GM21381 (cell line): ENCODE measurements around the gene SH3RF3.
"Not testable (repeated sequence)": the region's sequence is repeated elsewhere in the genome, so short reads cannot be mapped to it uniquely, and the experiment has no call there.

Experiments
- ATAC-seq: cut with Tn5 transposase; IDR thresholded peaks from one replicate; pipeline ENCODE4 v1.9.1; 2021; ENCODE audit warnings: mild to moderate bottlenecking, moderate library complexity; ENCODE audit not compliant: unreplicated experiment

SH3RF3 gene

DNA sequence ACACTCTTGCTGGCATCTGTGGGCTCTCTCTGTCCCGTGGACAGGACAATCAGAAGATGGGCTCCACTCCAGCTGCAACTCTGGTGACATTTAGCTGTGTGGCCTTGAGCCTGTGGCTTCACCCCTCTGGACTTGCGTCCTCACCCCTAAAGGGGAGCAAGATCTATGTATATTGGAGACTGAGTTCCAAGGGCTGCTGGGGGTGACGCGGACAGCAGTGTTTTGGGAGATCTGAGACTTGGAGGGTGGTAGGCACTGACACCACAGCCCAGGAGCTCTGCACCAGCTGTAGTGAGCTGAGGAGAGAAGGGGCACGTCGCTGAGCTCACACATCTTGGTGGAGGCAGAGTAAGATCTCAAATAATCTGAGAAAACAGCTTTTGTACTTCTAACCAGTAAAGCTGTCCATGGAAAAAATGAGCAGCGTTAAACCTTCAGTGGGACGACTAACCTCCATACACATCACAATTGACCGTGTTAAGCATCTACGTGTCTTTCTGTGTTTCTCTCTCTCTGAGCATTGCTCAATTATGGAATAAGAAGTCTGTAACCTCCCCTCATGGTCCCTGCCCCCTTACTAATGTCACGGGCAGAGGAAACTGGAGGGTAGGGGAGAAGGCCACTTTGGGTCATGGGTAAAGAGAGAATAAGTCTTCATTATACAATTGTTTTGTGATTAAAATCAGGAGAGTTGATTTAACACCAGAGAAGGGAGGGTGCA lies 85.8 kb downstream of the SH3RF3 start:
- ATAC-seq: no peak

DNA sequence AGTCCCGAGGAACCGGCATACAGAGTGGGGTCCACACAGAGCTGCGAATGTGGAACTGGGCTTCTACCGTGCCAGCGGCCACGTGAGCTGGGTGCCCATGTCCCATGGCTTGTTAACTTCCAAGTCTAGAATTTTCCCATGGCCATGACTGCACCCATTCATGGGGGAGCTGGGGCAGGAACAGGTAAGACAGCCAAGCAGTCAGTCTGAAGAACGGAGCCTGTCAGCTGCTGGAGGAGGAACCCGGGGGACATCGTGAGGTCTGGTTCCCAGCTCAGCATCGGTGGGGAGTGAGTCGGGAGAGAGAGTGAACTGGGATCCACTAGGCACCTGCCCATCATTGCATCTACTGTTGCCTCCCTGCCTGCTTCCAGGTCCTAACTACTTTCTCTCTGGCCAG lies 86.9 kb downstream of the SH3RF3 start:
- no peak for ATAC-seq

DNA sequence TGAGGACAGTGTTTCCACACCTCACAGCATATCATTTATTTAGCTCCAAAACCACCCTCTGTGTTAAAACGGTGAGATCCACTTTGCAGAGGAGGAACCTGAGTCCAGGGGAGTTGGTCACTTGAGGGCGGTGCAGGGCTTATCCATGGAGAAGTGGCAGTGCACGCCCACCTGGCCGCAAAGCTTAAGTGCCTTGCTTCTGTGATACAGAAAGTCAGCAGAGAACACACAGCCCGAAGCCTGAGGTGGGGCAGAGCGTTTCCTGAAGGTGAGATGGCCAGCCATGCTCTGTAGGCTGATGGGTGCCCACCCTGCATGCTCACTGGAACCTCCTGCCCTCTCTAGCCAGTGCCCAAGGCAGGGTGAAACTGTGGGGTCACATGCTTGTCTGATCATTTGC lies 87.3 kb downstream of the SH3RF3 start:
- ATAC-seq: no peak

DNA sequence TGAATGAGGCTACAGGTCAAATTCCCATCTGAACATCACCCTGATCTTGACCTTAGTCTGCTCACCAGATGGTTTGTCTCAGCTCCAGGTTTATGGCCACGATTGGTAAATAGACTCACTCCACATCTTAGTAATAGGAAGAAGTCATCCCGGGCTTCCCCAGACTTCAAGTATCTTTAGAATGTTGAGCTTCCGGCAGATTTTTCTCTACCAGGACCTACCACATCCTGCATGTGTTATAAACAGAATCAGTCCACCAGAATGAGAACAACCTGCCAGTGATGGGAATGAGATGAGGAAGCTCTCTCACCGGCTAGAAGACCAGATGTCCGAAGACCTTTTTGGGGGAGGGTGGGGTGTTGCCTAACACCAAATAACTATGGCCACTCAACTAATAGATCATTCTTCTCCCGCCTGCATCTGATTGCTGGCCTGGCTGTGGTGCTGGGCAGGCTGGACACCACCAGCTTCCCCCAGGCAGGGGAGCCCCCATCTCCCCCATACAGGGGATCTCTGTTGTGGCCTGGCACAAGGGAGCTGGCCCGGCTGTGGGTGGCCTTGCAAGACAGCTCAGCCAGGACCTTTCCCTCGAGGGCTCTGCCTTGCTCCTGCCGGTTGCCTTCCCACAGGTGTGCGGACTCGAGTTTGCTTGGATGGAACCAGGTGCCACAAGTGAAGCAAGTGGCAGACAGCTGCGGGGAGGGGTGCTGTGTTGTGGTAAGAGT lies 88.5 kb downstream of the SH3RF3 start:
- no peak for ATAC-seq

DNA sequence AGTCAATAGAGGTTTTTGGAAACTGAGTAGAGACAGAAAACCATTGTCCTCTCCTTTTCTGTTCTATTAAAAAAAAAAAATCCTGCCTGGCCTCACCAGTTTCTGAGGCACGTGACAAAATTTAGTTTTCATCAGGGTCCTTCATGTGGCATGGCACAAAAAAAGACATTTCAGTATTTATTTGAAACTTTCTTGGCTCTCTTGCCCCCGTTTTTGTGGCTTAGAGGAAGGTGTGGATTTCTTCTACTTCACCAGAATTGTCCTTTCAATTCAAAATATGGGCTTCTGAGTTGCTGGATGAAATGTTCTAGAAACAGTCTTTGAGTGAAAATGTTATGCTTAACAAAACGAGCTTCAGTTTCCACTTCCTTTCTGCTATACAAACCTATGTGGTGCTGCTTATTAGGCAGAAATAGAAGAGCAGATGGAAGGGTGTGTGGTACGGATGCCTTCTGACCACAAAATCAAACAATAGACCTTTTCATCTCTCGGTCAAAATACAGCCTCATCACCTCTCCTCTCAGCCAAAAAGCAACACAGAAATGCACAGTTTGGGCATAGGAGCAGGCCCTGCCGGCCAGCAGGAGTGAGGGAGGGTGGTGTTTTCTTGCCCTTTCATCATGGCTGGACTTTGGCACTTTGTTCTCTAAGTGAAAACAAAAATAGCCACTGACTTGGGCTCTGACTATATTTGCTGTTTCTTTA lies 89.2 kb downstream of the SH3RF3 start:
- no peak for ATAC-seq

DNA sequence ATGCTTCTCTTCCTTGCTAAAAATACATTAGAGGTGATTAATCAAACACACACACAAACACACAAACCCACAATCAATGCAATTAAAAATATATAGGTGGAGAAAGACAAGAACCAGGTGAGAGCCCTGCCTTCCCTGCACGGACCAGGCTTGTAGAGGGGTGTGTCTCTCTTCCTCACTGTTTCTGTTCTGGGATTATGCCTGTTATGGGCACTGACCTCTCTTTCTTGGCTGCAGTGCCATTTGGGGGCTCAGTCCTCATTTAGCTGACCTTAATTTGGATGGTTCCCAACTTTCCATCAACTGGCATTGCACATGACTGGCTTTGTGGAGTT lies 89.8 kb downstream of the SH3RF3 start:
- ATAC-seq: no peak

DNA sequence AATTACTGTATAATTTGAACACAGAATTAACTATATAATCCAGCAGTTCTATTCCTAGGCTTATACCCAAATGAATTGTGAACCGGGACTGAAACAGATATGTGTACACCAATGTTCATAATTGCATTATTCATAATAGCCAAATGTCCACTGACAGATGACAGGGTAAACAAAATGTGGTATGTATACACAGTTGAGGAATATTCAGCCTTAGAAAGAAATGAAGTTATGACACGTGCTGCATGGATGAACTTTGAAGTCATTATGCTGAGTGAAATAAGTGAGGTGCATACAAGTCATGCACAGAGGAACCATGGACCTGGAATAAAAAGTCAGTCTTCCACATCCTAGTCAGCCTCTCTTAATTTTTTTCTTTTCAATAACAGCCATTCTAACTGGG lies 91.9 kb downstream of the SH3RF3 start:
- ATAC-seq: no peak

DNA sequence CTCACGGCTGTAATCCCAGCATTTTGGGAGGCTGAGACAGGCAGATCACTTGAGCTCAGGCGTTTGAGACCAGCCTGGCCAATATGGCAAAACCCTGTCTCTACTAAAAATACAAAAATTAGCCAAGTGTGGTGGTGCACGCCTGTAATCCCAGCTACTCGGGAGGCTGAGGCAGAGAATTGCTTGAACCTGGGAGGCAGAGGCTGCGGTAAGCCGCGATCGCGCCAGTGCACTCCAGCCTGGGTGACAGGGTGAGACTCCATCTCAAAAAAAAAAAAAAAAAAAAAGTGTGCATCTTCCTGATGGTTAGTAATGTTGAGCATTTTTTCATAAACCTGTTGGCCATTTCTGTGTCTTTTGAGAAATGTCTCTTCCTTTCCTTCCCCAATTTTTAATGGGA lies 92.3 kb downstream of the SH3RF3 start:
- ATAC-seq: not testable (repeated sequence)

DNA sequence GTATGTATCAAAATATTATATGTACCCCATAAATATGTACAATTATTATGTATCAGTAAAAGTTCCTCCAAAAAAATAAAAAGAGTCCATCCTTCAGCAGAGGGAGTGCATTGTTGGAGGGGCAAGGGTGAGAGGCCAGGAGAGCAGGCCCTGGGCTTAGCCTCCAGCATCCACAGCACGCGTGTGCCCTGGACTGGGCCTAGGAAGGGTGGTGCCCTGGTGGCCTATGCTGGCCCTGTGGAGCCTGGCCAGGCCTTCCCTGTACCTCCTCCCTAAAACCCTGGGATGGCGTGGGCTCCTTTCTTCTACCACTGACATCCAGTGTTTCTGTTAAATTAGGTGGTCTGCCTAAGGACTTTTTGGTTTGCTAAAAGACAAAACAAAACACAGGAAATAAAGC lies 93.4 kb downstream of the SH3RF3 start:
- no peak for ATAC-seq

DNA sequence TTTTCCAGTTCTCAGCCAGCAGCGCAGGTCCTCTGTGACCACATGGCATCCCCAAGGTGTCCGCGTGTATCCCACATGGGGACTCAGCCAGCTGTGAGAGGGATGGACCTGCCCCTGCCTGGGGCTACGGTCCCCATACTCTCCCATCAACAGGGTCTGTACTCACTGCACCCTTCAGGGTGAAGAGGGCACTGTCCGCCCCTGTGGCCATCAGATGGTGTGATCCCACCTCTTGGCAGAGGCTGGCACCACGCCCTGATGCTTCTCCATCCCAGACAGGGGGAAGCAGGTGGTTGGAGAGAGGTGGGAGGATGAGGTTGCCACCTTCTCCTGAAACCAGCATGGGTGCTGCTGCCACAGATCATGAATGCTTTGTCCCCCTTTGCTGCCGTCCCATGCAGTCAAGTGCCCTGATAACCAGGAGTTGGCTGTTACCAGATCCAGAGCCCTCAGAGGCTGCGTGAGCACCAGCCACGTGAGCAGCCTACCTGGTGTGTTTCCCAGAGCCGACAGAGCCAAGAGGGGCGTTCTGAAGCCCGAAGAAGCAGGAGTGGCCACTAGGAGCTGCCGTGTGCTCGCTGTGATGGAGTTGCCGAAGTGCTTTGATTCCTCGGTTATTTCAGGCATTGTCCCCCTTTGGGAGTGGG lies 93.9 kb downstream of the SH3RF3 start:
- ATAC-seq: no peak

DNA sequence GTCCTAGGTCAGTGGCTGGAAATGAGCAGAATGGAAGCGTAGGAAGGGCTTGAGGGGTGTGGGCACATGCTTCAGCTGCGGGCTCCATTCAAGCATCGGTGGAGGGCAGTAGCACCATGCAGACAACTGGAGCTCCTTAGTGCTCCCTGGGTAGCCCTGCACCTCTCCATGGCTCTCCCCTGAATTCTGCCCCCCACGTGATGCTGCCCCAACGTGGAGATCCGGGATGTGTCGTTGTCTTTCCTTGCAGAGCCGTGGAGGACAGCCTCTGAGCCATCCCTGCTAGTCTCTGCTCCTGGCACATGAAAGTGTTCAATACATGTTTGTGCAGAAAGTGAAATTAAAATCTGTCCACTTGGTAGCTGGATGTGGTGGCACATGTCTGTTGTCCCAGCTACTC lies 94.5 kb downstream of the SH3RF3 start:
- no peak for ATAC-seq

DNA sequence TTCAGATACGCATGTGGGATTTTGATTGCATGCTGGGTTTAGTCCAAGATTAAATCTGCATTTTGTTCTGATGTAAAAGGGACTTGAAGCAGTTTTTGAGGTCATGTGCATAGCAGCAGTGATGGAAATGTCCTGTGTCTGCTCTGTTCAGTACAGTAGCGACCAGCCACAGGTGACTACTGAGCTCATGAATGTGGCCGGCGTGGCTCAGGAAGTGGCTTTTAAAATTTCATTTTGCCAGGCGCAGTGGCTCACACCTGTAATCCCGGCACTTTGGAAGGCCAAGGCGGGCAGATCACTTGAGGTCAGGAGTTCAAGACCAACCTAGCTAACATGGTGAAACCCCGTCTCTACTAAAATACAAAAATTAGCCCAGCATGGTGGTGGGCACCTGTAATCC lies 95.3 kb downstream of the SH3RF3 start:
- ATAC-seq: not testable (repeated sequence)

DNA sequence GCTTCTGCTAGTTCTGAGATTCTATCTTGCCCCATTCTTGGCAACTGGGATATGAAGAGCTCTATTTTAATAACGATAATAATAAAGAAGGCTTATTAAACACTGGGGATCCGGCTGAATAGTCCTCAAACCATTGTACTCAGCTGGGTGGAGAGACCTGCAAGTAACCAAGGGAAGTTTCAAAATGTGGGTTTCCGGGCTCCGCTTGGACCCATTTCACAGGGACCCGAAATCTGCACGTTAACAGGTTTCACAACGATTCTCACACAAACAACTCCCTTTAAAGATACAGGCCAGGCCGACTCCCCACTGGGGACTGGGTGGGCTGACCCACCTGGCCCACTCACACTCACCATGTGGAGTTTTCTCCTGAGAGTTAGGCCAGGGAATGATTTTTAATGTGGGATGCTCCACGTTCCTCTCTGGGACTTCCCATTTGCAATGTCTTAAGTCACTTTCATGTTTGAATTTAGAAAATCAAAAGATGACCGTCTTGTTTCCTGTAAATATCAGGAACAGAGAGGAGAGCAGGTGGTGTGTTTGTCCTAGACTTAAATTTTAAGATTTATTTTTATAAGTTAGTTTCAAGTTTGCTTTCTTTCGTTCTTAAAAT lies 96.3 kb downstream of the SH3RF3 start:
- ATAC-seq: no peak

DNA sequence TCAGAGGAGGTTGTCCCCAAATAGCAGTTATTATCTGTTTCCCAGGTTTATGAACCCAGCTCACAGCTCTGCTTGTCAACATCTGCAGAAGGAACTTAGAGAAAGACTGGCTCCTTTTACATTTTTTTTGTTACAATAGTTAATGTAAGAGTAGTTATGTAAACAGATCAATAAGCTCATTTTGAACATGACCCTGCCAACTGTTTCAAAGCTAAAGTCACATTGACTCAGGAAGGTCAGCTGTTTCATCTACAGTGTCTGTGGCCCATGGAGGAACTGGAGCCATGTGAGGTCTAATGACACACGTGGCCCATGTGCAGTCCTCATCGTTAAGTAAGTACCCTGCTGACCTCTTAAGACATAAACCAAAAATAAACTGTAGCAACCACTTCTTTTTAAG lies 97.1 kb downstream of the SH3RF3 start:
- ATAC-seq: no peak

DNA sequence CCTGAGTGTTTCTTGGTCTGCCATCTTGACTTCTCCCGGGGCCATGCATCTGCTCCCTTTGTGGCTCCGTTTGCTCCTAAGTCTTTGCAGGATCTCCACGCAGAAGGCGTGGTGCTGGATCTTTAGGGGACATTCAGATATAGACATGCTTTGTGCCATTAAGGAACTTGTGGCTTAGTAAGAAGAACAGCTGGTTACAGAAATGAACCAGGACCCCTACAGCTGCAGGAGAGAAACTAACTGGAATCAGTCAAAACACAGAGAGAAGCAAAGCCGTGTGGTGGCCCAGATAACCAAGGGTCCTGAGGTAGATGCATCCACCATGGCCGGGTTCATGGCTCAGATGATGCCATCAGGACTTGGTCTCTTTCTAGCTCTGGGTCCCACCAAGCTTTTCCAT lies 97.6 kb downstream of the SH3RF3 start:
- ATAC-seq: no peak

DNA sequence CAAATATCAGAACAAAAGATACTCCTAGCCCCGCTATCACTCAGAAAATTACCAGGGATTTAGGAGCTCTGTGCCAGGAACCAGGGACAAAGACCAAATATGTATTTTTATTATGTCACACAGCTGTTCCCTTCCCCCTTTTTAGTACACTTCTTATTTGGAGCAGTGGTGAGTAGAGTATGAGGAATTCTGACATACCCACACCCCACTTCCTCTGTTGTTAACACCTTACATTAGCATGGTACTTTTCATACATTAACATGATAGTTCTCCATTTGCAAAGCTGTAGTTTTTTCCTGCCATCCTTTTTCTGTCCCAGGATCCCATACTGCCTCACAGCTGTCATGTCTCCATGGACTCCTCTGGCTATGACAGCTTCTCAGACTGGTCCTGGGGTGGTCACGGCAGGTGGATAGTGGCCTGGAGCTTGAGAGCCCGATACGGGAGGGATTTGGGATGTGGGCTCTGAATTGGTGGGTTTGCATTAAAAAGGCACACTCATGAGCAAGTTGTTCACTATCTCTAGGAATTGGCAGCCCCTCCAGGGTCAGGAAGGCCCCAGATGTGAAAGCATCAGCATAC lies 100.2 kb downstream of the SH3RF3 start:
- no peak for ATAC-seq

DNA sequence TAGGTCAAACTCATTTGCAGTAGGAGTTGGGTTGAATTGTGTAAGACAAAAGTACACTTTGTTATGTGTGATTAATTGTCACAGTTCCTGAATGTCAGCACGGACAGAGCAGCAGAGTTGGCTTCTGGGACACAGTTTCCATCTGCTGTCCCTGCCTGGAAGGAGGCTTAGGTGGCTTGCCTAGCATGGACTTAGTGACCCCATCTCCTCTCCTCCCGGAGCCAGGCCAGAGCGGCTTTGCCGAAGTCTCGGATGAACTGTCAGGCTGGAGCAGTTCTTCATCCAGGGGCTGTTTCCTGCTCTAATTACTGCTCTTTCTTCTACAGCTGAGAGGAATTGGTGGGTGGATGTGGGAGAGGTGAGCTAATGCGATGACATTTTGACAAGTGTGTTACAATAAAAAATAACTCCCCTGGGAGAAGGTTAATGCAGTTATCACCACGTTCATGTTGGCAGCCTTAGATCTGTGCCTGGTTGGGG lies 102.0 kb downstream of the SH3RF3 start:
- no peak for ATAC-seq

DNA sequence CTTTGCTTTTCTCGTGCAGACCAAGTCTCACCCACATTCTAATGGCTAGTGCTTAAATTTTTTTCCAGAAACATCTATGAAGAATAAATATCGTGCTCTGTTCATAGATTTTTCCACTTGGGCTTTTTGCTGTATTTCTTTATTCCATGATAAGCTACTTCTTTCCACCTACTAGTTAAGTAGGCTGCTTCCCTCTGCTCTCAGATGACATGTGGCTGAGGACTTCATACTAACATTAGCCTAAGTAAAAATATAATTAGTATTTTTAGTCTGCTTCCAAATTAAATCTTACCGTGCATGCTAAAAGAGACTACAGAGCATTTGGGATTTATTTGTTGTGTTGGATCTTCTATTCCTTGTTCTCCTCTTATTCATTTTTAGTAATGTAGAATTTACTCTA lies 102.4 kb downstream of the SH3RF3 start:
- no peak for ATAC-seq

DNA sequence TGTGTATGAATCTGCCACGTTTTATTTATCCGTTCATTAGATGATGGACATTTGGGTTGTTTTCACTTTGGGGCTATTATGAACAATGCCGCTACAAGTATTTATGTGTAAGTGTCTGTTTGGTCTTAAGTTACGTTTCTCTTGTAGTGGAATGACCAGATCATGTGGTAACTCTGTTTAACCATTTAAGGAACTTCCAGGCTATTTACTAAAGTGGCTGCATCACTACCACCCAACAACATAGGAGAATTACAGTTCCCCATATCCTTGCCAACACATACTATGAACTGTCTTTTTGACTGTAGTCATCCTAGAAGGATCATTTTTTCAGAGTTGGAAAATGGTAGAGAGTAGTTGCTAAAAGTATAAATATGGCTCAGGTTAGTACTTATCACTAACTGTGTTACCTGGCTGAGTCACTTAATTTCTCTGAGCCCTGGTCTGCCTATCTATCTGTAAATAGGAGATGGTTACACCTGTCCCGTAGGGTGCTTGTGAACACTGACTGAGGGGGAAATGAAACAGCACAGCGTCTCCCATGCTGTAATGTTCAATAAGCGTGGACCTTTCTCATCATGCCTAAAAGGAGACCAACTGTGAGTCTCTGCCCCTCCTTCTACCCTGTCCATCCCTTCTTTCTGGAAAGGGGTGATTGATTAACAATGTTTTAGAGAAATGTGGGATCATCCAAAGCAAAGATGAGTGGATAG lies 103.1 kb downstream of the SH3RF3 start:
- no peak for ATAC-seq

DNA sequence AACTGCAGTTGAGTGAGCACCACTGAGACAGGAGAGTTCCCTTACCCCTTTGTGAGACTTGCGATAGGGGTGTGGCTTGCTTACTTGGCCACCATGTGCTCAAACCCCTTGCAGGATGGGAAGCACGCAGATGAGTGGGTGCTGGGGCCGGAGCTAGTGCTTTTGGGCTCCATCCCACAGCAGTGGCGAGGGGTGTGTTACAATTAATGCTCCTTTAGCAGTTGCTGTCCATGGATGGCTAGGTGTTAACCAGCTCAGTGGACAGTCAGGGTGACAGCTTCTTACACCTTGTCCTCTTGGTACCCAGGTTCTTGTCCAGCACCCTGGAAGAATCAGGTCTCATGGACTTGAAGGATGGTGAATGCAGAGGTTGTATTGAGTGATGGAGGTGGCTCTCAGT lies 103.9 kb downstream of the SH3RF3 start:
- no peak for ATAC-seq
